NT2/D1 (cell line): Measurements from ENCODE around the gene TIGD4.

Source experiments
- DNase-seq: peaks from one replicate; pipeline ENCODE4 v3.0.0-alpha.2; 2011; ENCODE audit warnings: low read depth, low spot score
- H3K27me3 ChIP-seq: 2 replicates; pipeline ENCODE4 v1.6.0; 2011; ENCODE audit warnings: mild to moderate bottlenecking; ENCODE audit not compliant: insufficient read length, insufficient read depth
- H3K36me3 ChIP-seq: 2 replicates; pipeline ENCODE4 v1.6.1; 2011; ENCODE audit warnings: mild to moderate bottlenecking, low read length, mixed read lengths; ENCODE audit not compliant: insufficient read depth, insufficient read length
- H3K4me1 ChIP-seq: 2 replicates; pipeline ENCODE4 v1.5.1; 2011; ENCODE audit not compliant: insufficient read depth, insufficient read length
- H3K4me3 ChIP-seq: 2 replicates; pipeline ENCODE4 v1.5.1; 2011; ENCODE audit warnings: low read depth; ENCODE audit not compliant: insufficient read length
- H3K9ac ChIP-seq: 2 replicates; pipeline ENCODE4 v1.6.0; 2011; ENCODE audit warnings: low read depth; ENCODE audit not compliant: insufficient read length
- H3K9me3 ChIP-seq: 2 replicates; pipeline ENCODE4 v1.5.1; 2011; ENCODE audit warnings: mild to moderate bottlenecking, low read length; ENCODE audit not compliant: insufficient read depth
- SUZ12 ChIP-seq: IDR thresholded peaks from 2 replicates; pipeline ENCODE4 v1.6.1; 2011; ENCODE audit not compliant: insufficient read length, insufficient read depth; ENCODE audit errors: extremely low read depth
- YY1 ChIP-seq: IDR thresholded peaks from 2 replicates; pipeline ENCODE4 v1.6.1; 2011; ENCODE audit not compliant: insufficient read length, insufficient read depth
- ZNF274 ChIP-seq: IDR thresholded peaks from 2 replicates; pipeline ENCODE4 v1.6.1; 2011; ENCODE audit warnings: mild to moderate bottlenecking, low read depth, low read length

Gene TIGD4

DNA sequence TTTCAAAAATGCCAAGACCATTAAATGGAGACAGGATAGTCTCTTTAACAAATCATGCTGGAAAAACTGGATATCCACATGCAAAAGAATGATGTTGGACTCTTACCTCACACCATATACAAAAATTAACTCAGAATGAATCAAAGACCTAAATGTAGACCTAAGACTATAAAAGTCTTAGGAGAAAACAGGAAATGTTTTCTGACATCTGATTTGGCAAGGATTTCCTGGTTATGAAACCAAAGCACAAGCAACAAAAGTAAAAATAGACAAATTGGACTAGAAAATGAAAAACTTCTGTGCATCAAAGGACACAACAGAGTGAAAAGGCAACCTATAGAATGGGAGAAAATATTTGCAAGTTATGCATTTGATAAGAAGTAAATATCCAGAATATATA lies 37.8 kb upstream of the TIGD4 start:
- peaks cover 21% of the 10 kb centered on the region for H3K9me3 ChIP-seq
- H3K4me3 ChIP-seq = no peak overlapping the region
- H3K4me1 ChIP-seq = peaks cover 2% of the 10 kb centered on the region
- no peak for TF ChIP-seq ZNF274
- TF ChIP-seq SUZ12 = no peak
- TF ChIP-seq YY1 = no peak
- DNase-seq = no peak
- H3K27me3 ChIP-seq = no peaks in the 10 kb centered on the region
- H3K9ac ChIP-seq = no peak overlapping the region
- H3K36me3 ChIP-seq = peaks cover 11% of the 10 kb centered on the region

DNA sequence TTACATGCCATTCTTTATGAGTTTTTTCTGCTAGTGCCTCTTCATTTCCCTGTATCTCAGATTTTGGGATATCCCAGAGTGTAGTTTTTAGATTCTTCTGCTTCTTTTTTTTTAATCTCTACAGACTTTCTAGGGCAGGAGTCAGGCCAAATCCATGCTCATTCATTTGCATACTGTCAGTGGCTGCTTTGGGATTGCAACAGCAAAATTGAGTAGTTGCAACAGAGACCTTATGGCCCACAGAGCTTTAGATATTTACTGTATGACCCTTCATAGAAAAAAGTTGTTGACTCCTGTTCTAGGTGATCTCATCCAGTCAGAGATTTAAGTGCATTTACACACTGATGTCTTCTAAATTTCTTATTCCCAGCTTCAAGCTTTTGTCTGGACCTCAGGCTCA lies 35.5 kb upstream of the TIGD4 start:
- Histone ChIP-seq H3K4me1 (peaks cover 2% of the 10 kb centered on the region), H3K9ac (no peak overlapping the region), H3K4me3 (no peak overlapping the region), H3K9me3 (peaks cover 19% of the 10 kb centered on the region), H3K36me3 (peaks cover 11% of the 10 kb centered on the region), H3K27me3 (no peaks in the 10 kb centered on the region)
- no peak for TF ChIP-seq YY1
- TF ChIP-seq SUZ12 = no peak
- TF ChIP-seq ZNF274 = no peak
- no peak for DNase-seq

DNA sequence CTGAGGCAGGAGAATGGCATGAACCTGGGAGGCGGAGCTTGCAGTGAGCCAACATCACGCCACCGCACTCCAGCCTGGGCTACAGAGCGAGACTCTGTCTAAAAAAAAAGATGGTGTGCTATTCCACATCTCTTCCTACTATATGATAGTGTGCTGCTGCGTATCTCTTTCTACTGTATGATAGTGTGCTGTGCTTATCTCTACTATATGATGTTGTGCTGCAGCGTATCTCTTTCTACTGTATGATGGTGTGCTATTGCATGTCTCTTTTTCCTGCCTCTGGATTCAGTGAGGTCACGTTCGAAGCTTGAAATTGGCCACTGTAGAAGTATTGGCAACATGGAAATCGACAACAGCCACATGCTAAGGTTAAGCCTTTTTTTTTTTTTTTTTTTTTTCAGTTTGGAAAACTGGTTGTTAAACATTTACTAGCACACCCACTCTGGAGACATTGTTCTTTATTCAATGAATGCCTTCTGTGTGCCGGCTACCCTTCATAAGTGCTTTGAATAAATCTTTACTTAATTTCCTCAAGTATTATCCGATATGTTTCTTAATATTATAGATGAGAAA lies 31.3 kb upstream of the TIGD4 start:
- Histone ChIP-seq H3K9ac (no peak overlapping the region), H3K36me3 (peaks cover 3% of the 10 kb centered on the region), H3K4me3 (no peak overlapping the region), H3K27me3 (no peaks in the 10 kb centered on the region), H3K9me3 (no peaks in the 10 kb centered on the region; the same call in 1 of the 2 replicates), H3K4me1 (no peaks in the 10 kb centered on the region)
- no peak for DNase-seq
- no peak for TF ChIP-seq ZNF274
- TF ChIP-seq YY1 = no peak
- TF ChIP-seq SUZ12 = no peak

DNA sequence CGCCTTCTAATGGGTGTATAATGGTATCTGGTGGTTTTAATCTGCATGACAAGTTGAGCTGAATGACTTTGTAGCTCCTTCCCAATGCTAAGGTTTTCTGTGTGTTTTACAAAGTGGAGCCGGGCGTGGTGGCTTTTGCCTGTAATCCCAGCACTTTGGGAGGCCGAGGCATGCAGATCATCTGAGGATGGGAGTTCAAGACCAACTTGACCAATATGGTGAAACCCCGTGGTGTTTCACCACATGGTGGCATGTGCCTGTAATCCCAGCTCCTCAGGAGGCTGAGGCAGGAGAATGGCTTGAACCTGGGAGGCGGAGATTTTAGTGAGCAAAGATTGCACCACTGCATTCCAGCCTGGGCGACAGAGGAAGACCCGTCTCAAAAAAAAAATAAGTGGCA lies 29.1 kb upstream of the TIGD4 start:
- Histone ChIP-seq H3K4me3 (no peak overlapping the region), H3K9me3 (no peaks in the 10 kb centered on the region; the same call in 1 of the 2 replicates), H3K4me1 (no peaks in the 10 kb centered on the region), H3K9ac (no peak overlapping the region), H3K27me3 (no peaks in the 10 kb centered on the region), H3K36me3 (peaks cover 3% of the 10 kb centered on the region)
- TF ChIP-seq YY1 = no peak
- TF ChIP-seq ZNF274 = no peak
- TF ChIP-seq SUZ12 = no peak
- no peak for DNase-seq

DNA sequence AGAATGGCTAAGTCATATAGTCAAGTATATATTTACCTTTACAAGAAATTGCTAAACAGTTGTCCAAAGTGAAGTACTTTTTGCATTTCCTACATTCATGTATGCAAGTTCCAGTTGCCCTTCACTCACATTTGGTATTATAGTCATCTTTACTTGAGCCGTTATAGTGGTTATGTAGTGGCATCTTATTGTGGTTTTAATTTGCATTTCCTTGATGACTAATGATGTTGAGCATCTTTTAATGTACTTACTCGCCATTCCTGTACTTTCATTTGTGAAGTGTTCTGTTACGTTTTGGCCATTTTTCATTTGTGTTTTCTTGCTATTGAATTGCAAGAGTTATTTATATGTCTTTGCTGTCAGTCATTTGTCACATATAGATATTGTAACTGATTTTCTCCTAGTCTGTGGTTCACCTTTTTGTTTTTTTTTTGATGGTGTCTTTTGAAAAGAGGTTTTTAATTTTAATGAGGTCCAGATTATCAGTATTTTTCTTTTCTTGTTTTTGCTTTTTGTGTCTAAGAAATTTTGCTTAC lies 27.8 kb upstream of the TIGD4 start:
- Histone ChIP-seq H3K9me3 (no peaks in the 10 kb centered on the region), H3K4me3 (no peak overlapping the region), H3K9ac (no peak overlapping the region), H3K27me3 (no peaks in the 10 kb centered on the region), H3K4me1 (no peaks in the 10 kb centered on the region), H3K36me3 (peaks cover 3% of the 10 kb centered on the region)
- no peak for DNase-seq
- TF ChIP-seq SUZ12 (no peak), ZNF274 (no peak), YY1 (no peak)

DNA sequence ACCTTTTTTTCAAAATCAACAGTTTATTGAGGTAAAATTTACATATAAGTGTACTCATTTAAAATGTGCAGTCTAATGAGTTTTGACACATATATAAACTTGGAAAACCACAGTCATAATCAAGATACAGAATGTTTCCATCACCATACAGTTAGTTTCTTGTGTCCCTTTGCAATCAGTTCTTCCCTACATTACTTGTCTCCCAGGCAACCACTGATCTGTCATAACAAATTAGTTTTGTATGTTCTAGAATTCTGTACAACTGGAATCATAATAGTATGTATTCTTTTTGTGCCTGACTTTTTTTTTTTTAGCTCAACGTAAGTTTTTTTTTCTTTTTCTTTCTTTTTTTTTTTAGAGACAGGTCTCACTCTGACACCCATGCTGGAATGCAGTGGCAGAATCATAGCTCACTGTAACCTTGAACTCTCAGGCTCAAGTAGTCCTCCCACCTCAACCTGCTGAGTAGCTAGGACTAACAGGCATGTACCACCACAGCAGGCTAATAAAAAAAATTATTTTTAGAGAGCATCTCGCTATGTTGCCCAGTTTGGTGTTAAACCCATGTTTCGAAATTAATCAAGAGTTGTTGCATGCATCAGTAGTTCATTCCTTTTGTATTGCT lies 27.1 kb upstream of the TIGD4 start:
- DNase-seq = no peak
- Histone ChIP-seq H3K9ac (no peak overlapping the region), H3K27me3 (no peaks in the 10 kb centered on the region), H3K4me1 (no peaks in the 10 kb centered on the region), H3K9me3 (no peaks in the 10 kb centered on the region), H3K4me3 (no peak overlapping the region), H3K36me3 (peaks cover 3% of the 10 kb centered on the region)
- no peak for TF ChIP-seq YY1
- TF ChIP-seq ZNF274 = no peak
- no peak for TF ChIP-seq SUZ12

DNA sequence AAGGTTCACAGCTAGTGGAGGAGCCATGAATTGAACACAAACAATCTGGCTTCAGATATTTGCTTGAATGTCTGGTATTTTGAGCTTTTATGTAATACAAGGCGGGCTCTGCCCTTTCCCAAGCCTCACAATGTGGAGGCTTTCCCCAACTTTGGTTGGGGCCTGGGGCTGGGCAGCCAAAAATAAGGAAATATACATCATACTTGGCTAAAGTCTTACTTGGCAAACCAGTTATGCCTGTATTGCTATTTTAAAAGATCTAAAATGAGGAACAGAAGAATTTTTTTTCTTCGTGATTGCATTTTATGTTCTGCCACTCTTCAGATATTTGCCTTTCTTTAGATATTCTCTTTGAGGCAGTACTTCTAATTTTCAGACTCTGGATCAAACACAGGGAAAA lies 26.3 kb upstream of the TIGD4 start:
- H3K9ac ChIP-seq = no peak overlapping the region
- no peaks in the 10 kb centered on the region for H3K9me3 ChIP-seq
- no peaks in the 10 kb centered on the region for H3K4me1 ChIP-seq
- H3K27me3 ChIP-seq = no peaks in the 10 kb centered on the region
- no peak for DNase-seq
- H3K4me3 ChIP-seq = no peak overlapping the region
- TF ChIP-seq SUZ12 (no peak), YY1 (no peak)
- peaks cover 3% of the 10 kb centered on the region for H3K36me3 ChIP-seq

DNA sequence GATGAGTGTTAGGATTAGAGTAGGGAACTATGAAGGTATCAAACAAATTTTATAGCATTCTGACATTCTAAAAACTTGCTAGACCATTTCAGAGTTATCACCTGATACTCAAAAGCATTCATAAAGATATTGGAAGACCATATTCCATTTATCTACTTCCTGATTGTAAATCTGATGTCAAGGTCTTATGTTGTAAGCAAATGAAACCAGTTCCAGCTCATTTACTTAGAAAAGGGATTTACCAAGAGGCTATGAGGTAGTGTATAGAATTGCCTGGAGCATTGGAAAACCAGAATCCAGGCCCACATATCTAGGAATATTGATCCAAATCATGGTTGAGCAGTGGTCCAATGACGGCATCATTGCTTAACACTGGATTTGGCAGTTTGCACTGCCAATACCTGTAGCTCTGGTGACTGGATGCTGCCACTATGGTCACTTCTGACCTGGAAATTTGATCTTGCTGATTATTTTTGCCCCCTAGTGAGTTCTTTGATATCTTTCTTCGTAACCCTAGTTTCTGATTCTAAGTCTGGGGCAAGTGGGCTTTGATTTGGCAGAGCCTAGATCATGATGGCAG lies 25.6 kb upstream of the TIGD4 start:
- no peak overlapping the region for H3K4me3 ChIP-seq
- peaks cover 3% of the 10 kb centered on the region for H3K36me3 ChIP-seq

More for the DNA sequence above, 25.6 kb upstream of the TIGD4 start:
- Histone ChIP-seq H3K9me3 (no peaks in the 10 kb centered on the region), H3K27me3 (no peaks in the 10 kb centered on the region), H3K4me1 (no peaks in the 10 kb centered on the region), H3K9ac (no peak overlapping the region)
- no peak for TF ChIP-seq ZNF274
- no peak for TF ChIP-seq SUZ12
- no peak for TF ChIP-seq YY1
- DNase-seq = no peak
